H1 (cell line): ENCODE measurements around the gene SLC8A3. TPM values are rescaled to one million over a fixed set of nuclear protein-coding genes. Genes with fewer than 3 reads are reported as not detected.

Source experiments
- CTCF ChIA-PET: fragments of 300-600 bp; sonication (Branson Sonifier 250); formaldehyde crosslinking; loops from one replicate; lab custom pipeline; 2021; ENCODE audit not compliant: partially characterized antibody; lab: Charles Lee
- POLR2A ChIA-PET: fragments of 300-600 bp; sonication (Branson Sonifier 250); formaldehyde crosslinking; loops from one replicate; lab custom pipeline; 2021; ENCODE audit warnings: inconsistent platforms; ENCODE audit not compliant: partially characterized antibody; lab: Charles Lee
- DNase-seq, 2 experiments: peaks; one replicate each; pipeline versions ENCODE4 v3.0.0 to v3.0.0-alpha.2; 2010 to 2022; ENCODE audit warnings: low spot score in 2 of 2, low read depth in 1 of 2, mixed read lengths in 1 of 2
- FAIRE-seq: peaks from 2 replicates; lab custom pipeline; 2011; peaks lifted over from hg19 to GRCh38; lab: Jason Lieb, UNC
- H2AFZ ChIP-seq: 2 replicates; pipeline ENCODE4 v1.8.1; 2012; ENCODE audit warnings: low read length, inconsistent platforms
- H2AK5ac ChIP-seq: 2 replicates; pipeline ENCODE4 v1.6.1; 2013; ENCODE audit warnings: low read depth, low read length
- H2BK120ac ChIP-seq: replicated peaks from 2 replicates; pipeline ENCODE3; 2013; ENCODE audit warnings: low read depth, low read length, inconsistent platforms
- H2BK12ac ChIP-seq: 2 replicates; pipeline ENCODE4 v1.6.1; 2013; ENCODE audit warnings: low read depth, low read length
- H2BK15ac ChIP-seq: 2 replicates; pipeline ENCODE4 v1.6.1; 2013; ENCODE audit warnings: low read length
- H2BK20ac ChIP-seq: 2 replicates; pipeline ENCODE4 v1.6.1; 2013; ENCODE audit warnings: low read length
- H2BK5ac ChIP-seq: 2 replicates; pipeline ENCODE4 v1.6.1; 2013; ENCODE audit warnings: low read depth, low read length
- H3K14ac ChIP-seq: 2 replicates; pipeline ENCODE4 v1.6.1; 2013; ENCODE audit warnings: inconsistent platforms; ENCODE audit not compliant: insufficient read length
- H3K18ac ChIP-seq: 2 replicates; pipeline ENCODE4 v1.6.1; 2013; ENCODE audit warnings: low read length; ENCODE audit errors: extremely low read depth
- H3K23ac ChIP-seq: 2 replicates; pipeline ENCODE4 v1.6.1; 2013; ENCODE audit warnings: inconsistent platforms; ENCODE audit not compliant: insufficient read length
- H3K23me2 ChIP-seq: 2 replicates; pipeline ENCODE4 v1.6.1; 2013; ENCODE audit warnings: low read depth, low read length
- H3K27ac ChIP-seq: 2 replicates; pipeline ENCODE4 v1.6.1; 2011; ENCODE audit warnings: low read depth, low read length, inconsistent platforms
- H3K27me3 ChIP-seq, 4 experiments: replicated peaks in 1 of 4; 1 replicate in 1 of 4; 2 replicates in 3 of 4; pipeline versions ENCODE4 v1.6.1 to v1.8.1; 2011 to 2013; ENCODE audit warnings: low read length in 3 of 4, mild to moderate bottlenecking in 3 of 4, inconsistent platforms in 2 of 4, mixed read lengths in 2 of 4, moderate library complexity in 1 of 4; ENCODE audit not compliant: control insufficient read depth in 3 of 4, insufficient read depth in 3 of 4; ENCODE audit errors: extremely low read depth in 1 of 4
- H3K36me3 ChIP-seq, 4 experiments: 2 replicates each; pipeline versions ENCODE4 v1.6.1 to v1.8.1; 2011 to 2013; ENCODE audit warnings: mild to moderate bottlenecking in 4 of 4, low read length in 3 of 4, moderate library complexity in 2 of 4, control low read depth in 1 of 4, inconsistent platforms in 1 of 4; ENCODE audit not compliant: insufficient read depth in 4 of 4, control insufficient read depth in 2 of 4
- H3K4ac ChIP-seq: replicated peaks from 2 replicates; pipeline ENCODE3; 2013; ENCODE audit warnings: low read length, low read depth, mixed read lengths, inconsistent platforms; ENCODE audit not compliant: insufficient read length
- H3K4me1 ChIP-seq, 4 experiments: replicated peaks in 1 of 4; 1 replicate in 1 of 4; 2 replicates in 3 of 4; pipeline versions ENCODE4 v1.6.1 to v1.8.1; 2011 to 2013; ENCODE audit warnings: low read length in 3 of 4, inconsistent platforms in 2 of 4, mixed read lengths in 1 of 4; ENCODE audit not compliant: insufficient read depth in 4 of 4, control insufficient read depth in 3 of 4
- H3K4me2 ChIP-seq, 2 experiments: 2 replicates each; pipeline versions ENCODE4 v1.6.1 to v1.8.1; 2011 to 2013; ENCODE audit warnings: low read depth in 2 of 2, low read length in 2 of 2, control low read depth in 1 of 2, inconsistent platforms in 1 of 2, mild to moderate bottlenecking in 1 of 2; ENCODE audit not compliant: insufficient read depth in 1 of 2
- H3K4me3 ChIP-seq, 4 experiments: fragments of 200-600, 300-600 bp in 1 of 4; sonication (generic), shearing (Covaris generic), sonication (Bioruptor Twin) in 1 of 4; 2 replicates each; pipeline versions ENCODE4 v1.5.1 to v1.8.1; 2011 to 2016; ENCODE audit warnings: low read length in 4 of 4, low read depth in 3 of 4, control low read depth in 2 of 4, inconsistent platforms in 2 of 4, mild to moderate bottlenecking in 2 of 4, mixed read lengths in 1 of 4, moderate library complexity in 1 of 4; ENCODE audit not compliant: insufficient read depth in 2 of 4; ENCODE audit errors: extremely low read depth in 1 of 4
- H3K56ac ChIP-seq: replicated peaks from 2 replicates; pipeline ENCODE3; 2013; ENCODE audit warnings: low read depth, mild to moderate bottlenecking, mixed read lengths, low read length, inconsistent platforms; ENCODE audit not compliant: insufficient read length
- H3K79me1 ChIP-seq: 2 replicates; pipeline ENCODE4 v1.6.1; 2013; ENCODE audit warnings: low read depth, low read length, control low read depth
- H3K79me2 ChIP-seq, 2 experiments: 2 replicates each; pipeline versions ENCODE4 v1.6.1 to v1.8.1; 2012 to 2013; ENCODE audit warnings: low read length in 2 of 2, mild to moderate bottlenecking in 2 of 2, inconsistent platforms in 1 of 2; ENCODE audit not compliant: insufficient read depth in 2 of 2, control insufficient read depth in 1 of 2
- H3K9ac ChIP-seq, 4 experiments: replicated peaks in 1 of 4; 1 replicate in 1 of 4; 2 replicates in 3 of 4; pipeline versions ENCODE4 v1.6.1 to v1.8.1; 2011 to 2013; ENCODE audit warnings: low read depth in 3 of 4, low read length in 3 of 4, control low read depth in 2 of 4, mild to moderate bottlenecking in 2 of 4, moderate library complexity in 2 of 4, inconsistent platforms in 1 of 4; ENCODE audit errors: extremely low read depth in 1 of 4
- H3K9me3 ChIP-seq, 2 experiments: 2 replicates each; pipeline versions ENCODE4 v1.6.1 to v1.8.1; 2012 to 2013; ENCODE audit warnings: mild to moderate bottlenecking in 2 of 2, moderate library complexity in 2 of 2, control low read depth in 1 of 2, inconsistent platforms in 1 of 2, low read depth in 1 of 2, low read length in 1 of 2, mixed read lengths in 1 of 2; ENCODE audit not compliant: insufficient read depth in 2 of 2
- H4K20me1 ChIP-seq, 2 experiments: replicated peaks in 1 of 2; 2 replicates each; pipeline versions ENCODE3 to v1.8.1; 2011 to 2013; ENCODE audit warnings: inconsistent platforms in 2 of 2, low read length in 2 of 2, mild to moderate bottlenecking in 1 of 2; ENCODE audit not compliant: insufficient read depth in 2 of 2, control insufficient read depth in 1 of 2
- H4K5ac ChIP-seq: 2 replicates; pipeline ENCODE4 v1.6.1; 2013; ENCODE audit warnings: low read length, low read depth, mixed read lengths, inconsistent platforms; ENCODE audit not compliant: insufficient read length
- H4K8ac ChIP-seq: 2 replicates; pipeline ENCODE4 v1.8.0; 2013; ENCODE audit warnings: mild to moderate bottlenecking, moderate library complexity, low read length, inconsistent platforms; ENCODE audit not compliant: insufficient read depth; ENCODE audit errors: extremely low read depth
- H4K91ac ChIP-seq: replicated peaks from 2 replicates; pipeline ENCODE3; 2013; ENCODE audit warnings: low read length, mixed read lengths, inconsistent platforms; ENCODE audit not compliant: insufficient read length
- ATF3 ChIP-seq: IDR thresholded peaks from 2 replicates; pipeline ENCODE4 v1.6.1; 2011; ENCODE audit warnings: low read depth, mild to moderate bottlenecking, low read length; ENCODE audit not compliant: insufficient read depth
- BACH1 ChIP-seq: IDR thresholded peaks from 2 replicates; pipeline ENCODE4 v1.6.1; 2012; ENCODE audit warnings: low read length, improper control_type of control experiment
- CBX8 ChIP-seq: fragments of 300-800, 300-1000 bp; sonication (generic); IDR thresholded peaks from 2 replicates; pipeline ENCODE4 v1.7.1; 2016; ENCODE audit warnings: low read depth, low read length, borderline replicate concordance
- CHD1 ChIP-seq: IDR thresholded peaks from 2 replicates; pipeline ENCODE4 v1.6.1; 2012; ENCODE audit warnings: low read depth, low read length, improper control_type of control experiment
- GABPA ChIP-seq: IDR thresholded peaks from 2 replicates; pipeline ENCODE4 v1.6.1; 2011; ENCODE audit warnings: mild to moderate bottlenecking, low read length, moderate library complexity, borderline replicate concordance; ENCODE audit not compliant: insufficient read depth
- KDM4A ChIP-seq: IDR thresholded peaks from one replicate; pipeline ENCODE4 v1.7.1; 2012; ENCODE audit warnings: low read depth, mild to moderate bottlenecking, moderate library complexity, low read length, inconsistent platforms; ENCODE audit not compliant: severe bottlenecking
- MAFK ChIP-seq: IDR thresholded peaks from 2 replicates; pipeline ENCODE4 v1.6.1; 2012; ENCODE audit warnings: low read depth, mild to moderate bottlenecking, improper control_type of control experiment, low read length
- NRF1 ChIP-seq: IDR thresholded peaks from 2 replicates; pipeline ENCODE4 v1.6.1; 2011; ENCODE audit warnings: mild to moderate bottlenecking, low read depth, low read length, improper control_type of control experiment
- POLR2A ChIP-seq, 2 experiments: IDR thresholded peaks; 1 replicate in 1 of 2; 2 replicates in 1 of 2; pipeline ENCODE4 v1.6.1; 2011; ENCODE audit warnings: low read depth in 2 of 2, low read length in 2 of 2, mild to moderate bottlenecking in 2 of 2; ENCODE audit errors: control extremely low read depth in 1 of 2
- RAD21 ChIP-seq, 2 experiments: IDR thresholded peaks in 1 of 2; conservative IDR thresholded peaks in 1 of 2; 2 replicates each; pipeline ENCODE4 v1.6.1; 2011; ENCODE audit warnings: low read depth in 2 of 2, low read length in 2 of 2, improper control_type of control experiment in 1 of 2, inconsistent platforms in 1 of 2, mild to moderate bottlenecking in 1 of 2, moderate library complexity in 1 of 2
- RNF2 ChIP-seq: fragments of 200-900, 300-1000 bp; sonication (generic); IDR thresholded peaks from 2 replicates; pipeline ENCODE4 v1.7.1; 2016; ENCODE audit warnings: borderline replicate concordance, low read depth, mild to moderate bottlenecking, antibody characterized with exemption, low read length; ENCODE audit not compliant: poor library complexity, severe bottlenecking; ENCODE audit errors: missing control alignments
- RXRA ChIP-seq: IDR thresholded peaks from 2 replicates; pipeline ENCODE4 v1.6.1; 2011; ENCODE audit warnings: low read depth, mild to moderate bottlenecking, low read length, moderate library complexity; ENCODE audit not compliant: insufficient read depth
- TAF7 ChIP-seq: optimal IDR thresholded peaks from 2 replicates; pipeline ENCODE3; 2011; ENCODE audit warnings: low read depth, mild to moderate bottlenecking, inconsistent platforms, low read length, moderate library complexity, borderline replicate concordance
- TBP ChIP-seq: IDR thresholded peaks from 2 replicates; pipeline ENCODE4 v1.6.1; 2011; ENCODE audit warnings: low read depth, low read length, improper control_type of control experiment
- WGBS, 2 experiments: shearing (Covaris generic) in 1 of 2; methylation state at CpG; one replicate each; pipeline versions ENCODE4 v1.1.6 to v1.1.7; 2013 to 2015; ENCODE audit warnings: low lambda C conversion rate in 2 of 2, mixed read lengths in 2 of 2, inconsistent platforms in 1 of 2, low coverage in 1 of 2, missing lambda C conversion rate in 1 of 2; ENCODE audit not compliant: insufficient replicate concordance in 2 of 2, insufficient coverage in 1 of 2, insufficient read length in 1 of 2; ENCODE audit errors: extremely low coverage in 1 of 2, missing lambda C conversion rate in 1 of 2; 5-methylcytosine and 5-hydroxymethylcytosine counted together
- polyA plus RNA-seq, 7 experiments: library from polyadenylated mRNA; depleted of rRNA in 3 of 7; stranded (reverse) in 5 of 7; unstranded in 2 of 7; fragments of >200 nt in 5 of 7; fragments of 200-250 nt in 2 of 7; gene quantifications; 1 replicate in 5 of 7; 2 replicates in 1 of 7; 4 replicates in 1 of 7; pipeline versions ENCODE4 v1.2.1 to v1.2.3, GENCODE V29; 2011 to 2013; ENCODE audit warnings: missing spikeins in 2 of 7, mixed read lengths in 2 of 7
- total RNA-seq: library from RNA; stranded (reverse); fragmentation: NEBNext Ultra II Directional; extraction: Animal tissue kit (Norgen Biotek cat#: 25700); gene quantifications from 2 replicates; pipeline ENCODE4 v1.2.1, GENCODE V29; 2021

Gene SLC8A3
- total and polyA plus RNA-seq, 2 of the 8 experiments (the other 6 are each of a cell fraction or from before 2014, with no cell fraction given), result 0.38 to 1.1 TPM

GRCh38 chr14:70148351-70148750, 40.4 kb downstream of the SLC8A3 start:
- H4K8ac ChIP-seq, result no peak overlapping the region
- H3K4ac ChIP-seq, result no peak overlapping the region
- H3K4me3 ChIP-seq, result no peak overlapping the region
- no peak overlapping the region for H3K18ac ChIP-seq
- H3K79me1 ChIP-seq, result no peaks in the 10 kb centered on the region
- no peak overlapping the region for H4K91ac ChIP-seq
- no peak overlapping the region for H3K14ac ChIP-seq
- no peak overlapping the region for H2AFZ ChIP-seq
- ChIA-PET POLR2A (no interaction called here), CTCF (no interaction called here)
- no peak overlapping the region for H2BK120ac ChIP-seq
- no peak overlapping the region for H3K56ac ChIP-seq
- no peak overlapping the region for H2BK5ac ChIP-seq
- DNase-seq, result no peak
- H2BK20ac ChIP-seq, result no peak overlapping the region
- no peak overlapping the region for H3K4me2 ChIP-seq
- H3K23me2 ChIP-seq, result no peaks in the 10 kb centered on the region
- no peak for FAIRE-seq
- TF ChIP-seq GABPA, result no peak
- no peak for TF ChIP-seq TBP
- no peak for TF ChIP-seq RAD21 (IDR thresholded peaks at IDR 0.05 in 1 of 2, conservative IDR thresholded peaks at IDR 0.05 in 1 of 2; ENCODE audit: low read depth in 2 of 2, low read length in 2 of 2)
- TF ChIP-seq RNF2, result no peak
- no peak for TF ChIP-seq ATF3
- TF ChIP-seq NRF1, result no peak
- TF ChIP-seq POLR2A (IDR thresholded peaks at IDR 0.05; ENCODE audit: control extremely low read depth in 1 of 2, low read depth in 2 of 2, low read length in 2 of 2), result no peak
- no peak for TF ChIP-seq CHD1
- no peak for TF ChIP-seq KDM4A
- TF ChIP-seq CBX8, result no peak
- TF ChIP-seq BACH1, result no peak
- TF ChIP-seq MAFK, result no peak
- TF ChIP-seq RXRA, result no peak
- TF ChIP-seq TAF7, result no peak
- no peak overlapping the region for H3K23ac ChIP-seq
- no peaks in the 10 kb centered on the region for H4K20me1 ChIP-seq
- H3K36me3 ChIP-seq, result no peaks in the 10 kb centered on the region
- no peaks in the 10 kb centered on the region for H3K27me3 ChIP-seq
- WGBS, 2 experiments, result 85% methylated on average over 3 of the region's 3 CpGs; no CpG with 5 or more reads in 1 of the 2 experiments
- H2BK15ac ChIP-seq, result no peak overlapping the region
- H4K5ac ChIP-seq, result no peak overlapping the region
- H3K9ac ChIP-seq, result no peak overlapping the region
- H3K9me3 ChIP-seq, result no peaks in the 10 kb centered on the region
- no peak overlapping the region for H3K27ac ChIP-seq
- H2AK5ac ChIP-seq, result no peak overlapping the region
- H2BK12ac ChIP-seq, result 0 out of 2 replicates have a peak overlapping the region, but pooled peaks have one; percentile 14
- no peaks in the 10 kb centered on the region for H3K79me2 ChIP-seq
- no peaks in the 10 kb centered on the region for H3K4me1 ChIP-seq
